Gastrocnemius medialis (tissue), 4 donors: ENCODE measurements around the gene S1PR3.

Experiments used
- POLR2A ChIP-seq, 2 donors: fragments of 450-650 bp; IDR thresholded peaks; one replicate each; pipeline ENCODE4 v1.6.1; 2017; ENCODE audit warnings: antibody characterized with exemption in 2 of 2, mild to moderate bottlenecking in 2 of 2, moderate library complexity in 2 of 2
- TF ChIP-seq, protein P1 (sequence below), 5 experiments: fragments of 450-650 bp in 3 of 5; fragments of 200-600 bp in 2 of 5; sonication (generic) in 2 of 5; IDR thresholded peaks in 4 of 5; conservative IDR thresholded peaks in 1 of 5; 1 replicate in 4 of 5; 2 replicates in 1 of 5; pipeline ENCODE4 v1.5.1; 2016 to 2019; ENCODE audit warnings: antibody characterized with exemption in 5 of 5, mild to moderate bottlenecking in 3 of 5, moderate library complexity in 3 of 5

DNA sequence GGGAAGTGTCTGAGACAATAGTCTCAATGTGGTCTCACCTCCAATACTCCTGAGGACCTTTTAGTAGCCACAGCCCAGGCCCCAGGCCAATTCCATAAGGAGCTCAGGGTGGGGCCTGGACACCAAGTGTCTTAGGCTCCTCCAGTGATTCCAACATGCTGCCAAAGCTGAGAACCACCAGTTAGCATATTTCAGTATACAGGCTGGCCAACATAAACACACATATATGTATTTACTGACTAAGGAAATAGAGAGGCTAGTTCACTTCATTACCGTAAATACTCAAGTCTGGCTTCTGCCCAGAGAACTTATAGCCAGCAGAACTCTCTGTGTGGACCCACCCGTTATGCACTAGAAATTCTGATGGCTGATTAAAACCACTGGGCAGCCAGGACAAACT, 24.1 kb downstream of the S1PR3 start:
- TF ChIP-seq, protein P1, sequence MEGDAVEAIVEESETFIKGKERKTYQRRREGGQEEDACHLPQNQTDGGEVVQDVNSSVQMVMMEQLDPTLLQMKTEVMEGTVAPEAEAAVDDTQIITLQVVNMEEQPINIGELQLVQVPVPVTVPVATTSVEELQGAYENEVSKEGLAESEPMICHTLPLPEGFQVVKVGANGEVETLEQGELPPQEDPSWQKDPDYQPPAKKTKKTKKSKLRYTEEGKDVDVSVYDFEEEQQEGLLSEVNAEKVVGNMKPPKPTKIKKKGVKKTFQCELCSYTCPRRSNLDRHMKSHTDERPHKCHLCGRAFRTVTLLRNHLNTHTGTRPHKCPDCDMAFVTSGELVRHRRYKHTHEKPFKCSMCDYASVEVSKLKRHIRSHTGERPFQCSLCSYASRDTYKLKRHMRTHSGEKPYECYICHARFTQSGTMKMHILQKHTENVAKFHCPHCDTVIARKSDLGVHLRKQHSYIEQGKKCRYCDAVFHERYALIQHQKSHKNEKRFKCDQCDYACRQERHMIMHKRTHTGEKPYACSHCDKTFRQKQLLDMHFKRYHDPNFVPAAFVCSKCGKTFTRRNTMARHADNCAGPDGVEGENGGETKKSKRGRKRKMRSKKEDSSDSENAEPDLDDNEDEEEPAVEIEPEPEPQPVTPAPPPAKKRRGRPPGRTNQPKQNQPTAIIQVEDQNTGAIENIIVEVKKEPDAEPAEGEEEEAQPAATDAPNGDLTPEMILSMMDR (IDR thresholded peaks at IDR 0.05 in 4 of 5, conservative IDR thresholded peaks at IDR 0.05 in 1 of 5), result no peak
- TF ChIP-seq POLR2A (IDR thresholded peaks at IDR 0.05), result no peak
